IMR-90 (cell line): Measurements from ENCODE around the gene SFXN3. TPM values are rescaled to one million over a fixed set of nuclear protein-coding genes. Genes with fewer than 3 reads are reported as not detected.

Experiments
- ATAC-seq: fragments of 200-7000 bp; cut with Tn5 transposase; 2 replicates; pipeline ENCODE4 v1.9.1; 2020; ENCODE audit warnings: low read depth, mild to moderate bottlenecking, moderate library complexity
- BruUV-seq: library from RNA; stranded (reverse); fragments of 400-500 nt; replicated peaks from 2 replicates; lab custom pipeline; 2021; lab: Mats Ljungman, UMichigan
- CTCF ChIA-PET: fragments of 300-600 bp; formaldehyde crosslinking; extraction: SDS; loops from one replicate; lab custom pipeline; 2021; ENCODE audit warnings: antibody characterized with exemption; lab: Yijun Ruan, JAX
- POLR2A ChIA-PET: fragments of 300-600 bp; sonication (Branson Sonifier 250); formaldehyde crosslinking; loops from one replicate; lab custom pipeline; 2022; ENCODE audit warnings: antibody characterized with exemption; ENCODE audit not compliant: unreplicated experiment; lab: Charles Lee
- DNase-seq: peaks from one replicate; pipeline ENCODE4 v3.0.0; 2013
- H2AFZ ChIP-seq: replicated peaks from 2 replicates; pipeline ENCODE3; 2013; ENCODE audit warnings: low read length, mild to moderate bottlenecking; ENCODE audit not compliant: poor library complexity
- H2AK5ac ChIP-seq: 2 replicates; pipeline ENCODE4 v1.6.1; 2013; ENCODE audit warnings: low read depth, low read length, inconsistent platforms
- H2AK9ac ChIP-seq: replicated peaks from 2 replicates; pipeline ENCODE3; 2013; ENCODE audit warnings: mild to moderate bottlenecking, low read depth, low read length, moderate library complexity; ENCODE audit not compliant: poor library complexity
- H2BK120ac ChIP-seq: 2 replicates; pipeline ENCODE4 v1.6.1; 2013; ENCODE audit warnings: low read depth, low read length, inconsistent platforms
- H2BK15ac ChIP-seq: 3 replicates; pipeline ENCODE4 v1.6.1; 2013; ENCODE audit warnings: low read depth, low read length, inconsistent platforms
- H2BK20ac ChIP-seq: 2 replicates; pipeline ENCODE4 v1.6.1; 2013; ENCODE audit warnings: low read depth, mild to moderate bottlenecking, inconsistent platforms, low read length, moderate library complexity
- H2BK5ac ChIP-seq: 2 replicates; pipeline ENCODE4 v1.6.1; 2013; ENCODE audit warnings: mild to moderate bottlenecking, low read depth, low read length, inconsistent platforms; ENCODE audit not compliant: poor library complexity, severe bottlenecking
- H3K14ac ChIP-seq: replicated peaks from 2 replicates; pipeline ENCODE4 v1.6.1; 2013; ENCODE audit warnings: low read depth, low read length, inconsistent platforms
- H3K18ac ChIP-seq: 2 replicates; pipeline ENCODE4 v1.6.1; 2013; ENCODE audit warnings: low read depth, low read length, control low read depth
- H3K23ac ChIP-seq: 2 replicates; pipeline ENCODE4 v1.6.1; 2013; ENCODE audit warnings: low read depth, low read length, inconsistent platforms
- H3K27ac ChIP-seq: 2 replicates; pipeline ENCODE4 v1.5.1; 2013; ENCODE audit warnings: mild to moderate bottlenecking, control low read depth, low read length; ENCODE audit not compliant: insufficient read depth
- H3K27me3 ChIP-seq: 2 replicates; pipeline ENCODE4 v1.6.1; 2013; ENCODE audit warnings: low read length; ENCODE audit not compliant: control insufficient read depth, insufficient read depth
- H3K36me3 ChIP-seq: 2 replicates; pipeline ENCODE4 v1.6.1; 2013; ENCODE audit warnings: low read length, mixed read lengths; ENCODE audit not compliant: control insufficient read depth, insufficient read depth
- H3K4ac ChIP-seq: 2 replicates; pipeline ENCODE4 v1.6.1; 2013; ENCODE audit warnings: low read depth, low read length, inconsistent platforms
- H3K4me1 ChIP-seq: 2 replicates; pipeline ENCODE4 v1.6.1; 2013; ENCODE audit warnings: low read length, mixed read lengths; ENCODE audit not compliant: control insufficient read depth, insufficient read depth
- H3K4me2 ChIP-seq: 2 replicates; pipeline ENCODE4 v1.6.1; 2013; ENCODE audit warnings: low read depth, mild to moderate bottlenecking, control low read depth, low read length, moderate library complexity
- H3K4me3 ChIP-seq: 2 replicates; pipeline ENCODE4 v1.5.1; 2013; ENCODE audit warnings: low read depth, mild to moderate bottlenecking, control low read depth, low read length, moderate library complexity; ENCODE audit not compliant: insufficient read depth
- H3K56ac ChIP-seq: 2 replicates; pipeline ENCODE4 v1.6.1; 2013; ENCODE audit warnings: low read length, inconsistent platforms; ENCODE audit not compliant: insufficient read depth; ENCODE audit errors: extremely low read depth
- H3K79me1 ChIP-seq, 2 experiments: 2 replicates each; pipeline ENCODE4 v1.6.1; 2013; ENCODE audit warnings: low read length in 2 of 2, inconsistent platforms in 1 of 2, low read depth in 1 of 2
- H3K9ac ChIP-seq: 2 replicates; pipeline ENCODE4 v1.6.1; 2013; ENCODE audit warnings: low read depth, low read length, control low read depth
- H3K9me1 ChIP-seq: 2 replicates; pipeline ENCODE4 v1.6.1; 2013; ENCODE audit warnings: low read length, inconsistent platforms; ENCODE audit not compliant: insufficient read depth
- H3K9me3 ChIP-seq: 2 replicates; pipeline ENCODE4 v1.6.1; 2013; ENCODE audit warnings: low read length; ENCODE audit not compliant: control insufficient read depth, insufficient read depth
- H4K20me1 ChIP-seq: 2 replicates; pipeline ENCODE4 v1.6.1; 2013; ENCODE audit warnings: low read length, inconsistent platforms; ENCODE audit not compliant: insufficient read depth
- H4K5ac ChIP-seq: 2 replicates; pipeline ENCODE4 v1.6.1; 2013; ENCODE audit warnings: mild to moderate bottlenecking, low read depth, low read length, control low read depth
- H4K8ac ChIP-seq, 2 experiments: 2 replicates each; pipeline ENCODE4 v1.6.1; 2013; ENCODE audit warnings: low read depth in 2 of 2, low read length in 2 of 2, control low read depth in 1 of 2, inconsistent platforms in 1 of 2
- H4K91ac ChIP-seq: 2 replicates; pipeline ENCODE4 v1.6.1; 2013; ENCODE audit warnings: low read depth, low read length, inconsistent platforms; ENCODE audit not compliant: insufficient read depth
- BHLHE40 ChIP-seq: fragments of 150-350 bp; IDR thresholded peaks from 2 replicates; pipeline ENCODE4 v1.6.1; 2016; ENCODE audit warnings: mild to moderate bottlenecking, low read depth, low read length
- CEBPB ChIP-seq: IDR thresholded peaks from 2 replicates; pipeline ENCODE4 v1.6.1; 2012; ENCODE audit warnings: low read depth, low read length, improper control_type of control experiment
- CHD1 ChIP-seq: IDR thresholded peaks from 2 replicates; pipeline ENCODE4 v1.6.1; 2012; ENCODE audit warnings: low read depth, low read length, improper control_type of control experiment
- CTCF ChIP-seq: conservative IDR thresholded peaks from 2 replicates; pipeline ENCODE4 v1.5.1; 2012; ENCODE audit warnings: mild to moderate bottlenecking, low read depth, low read length, improper control_type of control experiment
- ELK1 ChIP-seq: fragments of 150-350 bp; IDR thresholded peaks from 2 replicates; pipeline ENCODE4 v1.6.1; 2016; ENCODE audit warnings: low read depth, mild to moderate bottlenecking, low read length, moderate library complexity, borderline replicate concordance
- FOS ChIP-seq: fragments of 150-350 bp; IDR thresholded peaks from 2 replicates; pipeline ENCODE4 v1.6.1; 2016; ENCODE audit warnings: low read depth, low read length
- MAFK ChIP-seq: IDR thresholded peaks from 2 replicates; pipeline ENCODE4 v1.6.1; 2012; ENCODE audit warnings: low read depth, low read length, improper control_type of control experiment
- MAZ ChIP-seq: IDR thresholded peaks from 2 replicates; pipeline ENCODE4 v1.6.1; 2012; ENCODE audit warnings: low read depth, mild to moderate bottlenecking, low read length, improper control_type of control experiment, moderate library complexity, borderline replicate concordance
- MXI1 ChIP-seq: IDR thresholded peaks from 2 replicates; pipeline ENCODE4 v1.6.1; 2012; ENCODE audit warnings: low read depth, mild to moderate bottlenecking, low read length, moderate library complexity, borderline replicate concordance
- NFE2L2 ChIP-seq: fragments of 150-350 bp; IDR thresholded peaks from 2 replicates; pipeline ENCODE4 v1.6.1; 2016; ENCODE audit warnings: low read depth, mild to moderate bottlenecking, low read length
- POLR2A ChIP-seq: IDR thresholded peaks from 2 replicates; pipeline ENCODE4 v1.6.1; 2012; ENCODE audit warnings: mild to moderate bottlenecking, low read depth, low read length
- RAD21 ChIP-seq: IDR thresholded peaks from 2 replicates; pipeline ENCODE4 v1.6.1; 2012; ENCODE audit warnings: low read length, improper control_type of control experiment
- RCOR1 ChIP-seq: IDR thresholded peaks from 2 replicates; pipeline ENCODE4 v1.6.1; 2012; ENCODE audit warnings: mild to moderate bottlenecking, low read length, improper control_type of control experiment; ENCODE audit not compliant: insufficient replicate concordance
- RFX5 ChIP-seq: IDR thresholded peaks from 2 replicates; pipeline ENCODE4 v1.8.0; 2012; ENCODE audit warnings: low read depth, mild to moderate bottlenecking, low read length, moderate library complexity
- SMC3 ChIP-seq: fragments of 150-350 bp; IDR thresholded peaks from 2 replicates; pipeline ENCODE4 v1.6.1; 2016; ENCODE audit warnings: low read depth, mild to moderate bottlenecking, antibody characterized with exemption, low read length, moderate library complexity
- USF2 ChIP-seq: fragments of 150-350 bp; IDR thresholded peaks from 2 replicates; pipeline ENCODE4 v1.6.1; 2017; ENCODE audit warnings: mild to moderate bottlenecking, antibody characterized with exemption, low read length, low read depth
- WGBS, 2 experiments: methylation state at CpG; one replicate each; pipeline versions ENCODE4 v1.1.5 to v1.1.7; 2013; ENCODE audit warnings: missing lambda C conversion rate in 2 of 2; ENCODE audit not compliant: insufficient read length in 1 of 2; ENCODE audit errors: extremely low coverage in 2 of 2; 5-methylcytosine and 5-hydroxymethylcytosine counted together
- dilution Hi-C: fragments of 300-500 bp; cut with HindIII; formaldehyde crosslinking; loops from one replicate; pipeline ENCODE4 v1.14.3; 2018; ENCODE audit warnings: low sequenced_read_pairs; ENCODE audit not compliant: unreplicated experiment
- in situ Hi-C: fragments of 300-500 bp; cut with MboI; formaldehyde crosslinking; loops from 3 replicates; pipeline ENCODE4 v1.14.3; 2019; ENCODE audit warnings: low sequenced_read_pairs, inconsistent platforms, mixed read lengths
- intact Hi-C: fragments of 100-400 bp; cut with micrococcal nuclease; formaldehyde crosslinking; loops from 2 replicates; pipeline ENCODE4 v1.10.0; 2022
- polyA plus RNA-seq, 3 experiments: library from polyadenylated mRNA; depleted of rRNA; stranded (reverse); fragments of >200 nt; gene quantifications; 2 replicates each; pipeline ENCODE4 v1.2.3, GENCODE V29; 2012; ENCODE audit warnings: low replicate concordance in 1 of 3
- total RNA-seq: library from RNA; depleted of rRNA; stranded (reverse); fragments of >200 nt; gene quantifications from 2 replicates; pipeline ENCODE4 v1.2.3, GENCODE V29; 2012

Gene SFXN3
- total and polyA plus RNA-seq, 2 of the 4 experiments (the other 2 are of a cell fraction) = 64.7 to 77.2 TPM

- intact Hi-C loops = no loop called here
- dilution Hi-C loops = no loop called here
- Histone ChIP-seq H3K56ac (no peak overlapping the region), H3K4me3 (no peak overlapping the region), H3K9ac (no peak overlapping the region), H3K27ac (no peak overlapping the region), H3K4me1 (peaks cover 9% of the 10 kb centered on the region), H2AK5ac (no peak overlapping the region), H3K18ac (no peak overlapping the region), H2BK120ac (no peak overlapping the region), H3K4me2 (no peak overlapping the region), H3K27me3 (no peaks in the 10 kb centered on the region), H4K20me1 (peaks cover 29% of the 10 kb centered on the region; the same call in 1 of the 2 replicates), H3K79me1 (peaks cover 21 to 49% of the 10 kb centered on the region in 2 experiments), H2BK5ac (no peak overlapping the region), H4K91ac (no peak overlapping the region), H3K14ac (no peak overlapping the region), H3K9me1 (peaks cover 2% of the 10 kb centered on the region; the same call in 1 of the 2 replicates), H2AK9ac (no peak overlapping the region), H3K9me3 (no peaks in the 10 kb centered on the region), H3K4ac (no peak overlapping the region), H3K36me3 (peaks cover 49% of the 10 kb centered on the region), H2BK20ac (no peak overlapping the region), H4K8ac (no peak overlapping the region), H4K5ac (no peak overlapping the region), H3K23ac (no peak overlapping the region), H2AFZ (no peak overlapping the region), H2BK15ac (no peak overlapping the region)
- ATAC-seq (no peak), DNase-seq (no peak)
- WGBS, 2 experiments = 40% methylated on average over 1 of the region's 5 CpGs; no CpG with 5 or more reads in 1 of the 2 experiments
- POLR2A ChIA-PET = no interaction called here
- CTCF ChIA-PET = no interaction called here
- TF ChIP-seq RFX5 (no peak), CEBPB (no peak), RCOR1 (no peak), SMC3 (no peak), RAD21 (no peak), BHLHE40 (no peak), MAFK (no peak), USF2 (no peak), CTCF (no peak), ELK1 (no peak), FOS (no peak), MXI1 (no peak), NFE2L2 (no peak), CHD1 (no peak), MAZ (no peak), POLR2A (no peak)
- no TSS peak for BruUV-seq
- in situ Hi-C loops = no loop called here
These were observed 7.5 kb downstream of the SFXN3 start for GRCh38 chr10:101038484-101038883.
